ENCODE data around the gene SMU1.

DNA sequence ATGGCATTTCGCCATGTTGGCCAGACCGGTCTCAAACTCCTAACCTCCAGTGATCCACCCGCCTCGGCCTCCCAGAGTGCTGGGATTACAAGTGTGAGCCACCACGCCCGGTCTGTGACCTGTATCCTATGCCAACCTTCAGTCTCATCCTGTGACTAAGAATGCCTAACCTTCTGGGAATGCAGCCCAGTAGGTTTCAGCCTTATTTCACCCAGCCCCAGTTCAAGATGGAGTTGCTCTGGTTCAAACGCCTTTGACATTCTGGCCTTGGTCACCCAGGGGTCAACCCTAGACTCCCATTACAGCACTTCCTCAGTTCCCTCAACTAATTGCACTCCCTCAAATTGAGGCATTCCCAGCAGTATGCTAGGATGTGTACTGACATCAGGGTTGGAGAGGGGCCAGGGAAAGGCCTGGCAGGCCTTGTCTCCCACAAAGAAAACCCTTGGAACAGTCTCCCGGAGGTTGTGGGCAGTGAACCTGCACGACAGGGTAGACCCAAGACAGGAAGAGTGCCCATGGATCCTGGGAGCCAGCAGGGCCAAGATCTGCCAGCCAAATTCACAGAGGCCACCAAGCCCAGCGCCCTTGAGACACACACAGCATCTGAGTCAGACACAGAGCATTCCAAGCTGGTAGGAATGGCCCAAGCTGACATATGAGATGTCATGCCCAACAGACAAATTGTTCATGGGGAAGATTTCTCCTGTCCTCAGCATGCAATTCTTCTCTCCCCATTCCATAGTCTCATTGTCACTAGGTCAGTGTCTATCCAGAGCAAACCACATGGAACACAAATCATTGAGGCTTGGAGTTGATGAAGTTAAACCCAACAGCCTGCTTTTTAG is 24.9 kb upstream of the SMU1 start:
- TF ChIP-seq, protein P1, sequence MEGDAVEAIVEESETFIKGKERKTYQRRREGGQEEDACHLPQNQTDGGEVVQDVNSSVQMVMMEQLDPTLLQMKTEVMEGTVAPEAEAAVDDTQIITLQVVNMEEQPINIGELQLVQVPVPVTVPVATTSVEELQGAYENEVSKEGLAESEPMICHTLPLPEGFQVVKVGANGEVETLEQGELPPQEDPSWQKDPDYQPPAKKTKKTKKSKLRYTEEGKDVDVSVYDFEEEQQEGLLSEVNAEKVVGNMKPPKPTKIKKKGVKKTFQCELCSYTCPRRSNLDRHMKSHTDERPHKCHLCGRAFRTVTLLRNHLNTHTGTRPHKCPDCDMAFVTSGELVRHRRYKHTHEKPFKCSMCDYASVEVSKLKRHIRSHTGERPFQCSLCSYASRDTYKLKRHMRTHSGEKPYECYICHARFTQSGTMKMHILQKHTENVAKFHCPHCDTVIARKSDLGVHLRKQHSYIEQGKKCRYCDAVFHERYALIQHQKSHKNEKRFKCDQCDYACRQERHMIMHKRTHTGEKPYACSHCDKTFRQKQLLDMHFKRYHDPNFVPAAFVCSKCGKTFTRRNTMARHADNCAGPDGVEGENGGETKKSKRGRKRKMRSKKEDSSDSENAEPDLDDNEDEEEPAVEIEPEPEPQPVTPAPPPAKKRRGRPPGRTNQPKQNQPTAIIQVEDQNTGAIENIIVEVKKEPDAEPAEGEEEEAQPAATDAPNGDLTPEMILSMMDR (IDR thresholded peaks at IDR 0.05; ENCODE audit: poor library complexity) = no peak
- TF ChIP-seq EZH2 (IDR thresholded peaks at IDR 0.05; ENCODE audit: borderline replicate concordance) (no peak), EZH2phosphoT487 (IDR thresholded peaks at IDR 0.05; ENCODE audit: low read depth, severe bottlenecking, unreplicated experiment) (no peak)

All from hepatocyte (in vitro differentiated cells).